Measurements from ENCODE around the gene OR2AG1. TPM values are rescaled to one million over a fixed set of nuclear protein-coding genes. Genes with fewer than 3 reads are reported as not detected.

Gene OR2AG1
- total RNA-seq, 1 experiment from 2014 or later, result not detected

GRCh38 chr11:6747097-6747668 lies 35.6 kb upstream of the OR2AG1 start:
- Mint-ChIP-seq H3K4me3 (ENCODE audit: unreplicated experiment) (no peak overlapping the region), H3K27ac (ENCODE audit: low read depth, unreplicated experiment) (no peak overlapping the region), H3K27me3 (ENCODE audit: insufficient read depth, unreplicated experiment) (peaks cover 25% of the 10 kb centered on the region), H3K9me3 (ENCODE audit: unreplicated experiment) (no peaks in the 10 kb centered on the region), H3K36me3 (ENCODE audit: insufficient read depth, unreplicated experiment) (no peaks in the 10 kb centered on the region), H3K4me1 (ENCODE audit: insufficient read depth, unreplicated experiment) (no peaks in the 10 kb centered on the region)
- no peak for TF ChIP-seq CTCF (IDR thresholded peaks at IDR 0.05; ENCODE audit: unreplicated experiment)
- intact Hi-C loops (cut with micrococcal nuclease), result no loop called here
- no TSS peak for BruUV-seq (replicated peaks)
- POLR2A ChIA-PET, result no interaction called here
- CTCF ChIA-PET, result interaction anchor here (0.7 to 6.5 kb wide), 5 partner anchors 9 to 827 kb away, joined by 3 to 73 read pairs (median 4); no protein-coding TSS in a partner anchor
- DNase-seq (ENCODE audit: unreplicated experiment), result no peak

DNA sequence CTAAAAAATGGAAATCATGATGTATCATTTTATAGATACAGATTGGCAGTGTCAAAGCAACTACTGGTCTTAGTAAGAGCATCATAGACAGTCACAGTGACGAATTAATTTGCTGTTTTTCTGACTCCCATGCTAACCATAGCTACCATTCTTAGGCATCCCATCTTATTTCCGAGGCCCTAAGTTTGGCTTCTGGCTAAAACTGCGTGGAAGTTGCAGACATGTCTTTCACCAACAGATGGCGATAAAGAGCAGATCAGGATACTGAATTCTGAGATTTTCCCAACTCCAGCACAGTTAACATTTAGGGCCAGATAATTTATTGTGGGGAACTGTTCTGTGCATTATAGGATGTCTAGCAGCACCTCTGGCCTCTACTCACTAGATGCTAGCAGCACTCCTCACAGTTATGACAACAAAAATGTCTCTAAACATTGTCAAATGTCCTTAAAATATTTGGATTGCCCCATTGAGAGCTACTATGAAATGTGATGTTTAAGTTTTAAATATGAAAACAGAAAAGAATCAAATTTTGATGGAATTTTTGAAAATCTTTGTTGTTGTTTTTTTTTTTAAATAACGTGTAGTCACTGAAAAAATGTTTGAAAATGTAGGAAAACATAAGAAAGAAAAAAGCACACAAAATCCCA lies 27.4 kb upstream of the OR2AG1 start:
- H3K4me1 Mint-ChIP-seq (ENCODE audit: insufficient read depth, unreplicated experiment), result no peaks in the 10 kb centered on the region
- H3K27ac Mint-ChIP-seq (ENCODE audit: low read depth, unreplicated experiment), result no peak overlapping the region
- peaks cover 11% of the 10 kb centered on the region for H3K27me3 Mint-ChIP-seq (ENCODE audit: insufficient read depth, unreplicated experiment)
- no peaks in the 10 kb centered on the region for H3K36me3 Mint-ChIP-seq (ENCODE audit: insufficient read depth, unreplicated experiment)
- BruUV-seq (replicated peaks), result no TSS peak
- intact Hi-C loops (cut with micrococcal nuclease), result loop anchor here (5.0 kb wide), 1 partner anchor 223 kb away; no protein-coding TSS in a partner anchor
- peak; percentile 58 for DNase-seq (ENCODE audit: unreplicated experiment)
- TF ChIP-seq CTCF (IDR thresholded peaks at IDR 0.05; ENCODE audit: unreplicated experiment), result peak; percentile 79
- H3K9me3 Mint-ChIP-seq (ENCODE audit: unreplicated experiment), result no peaks in the 10 kb centered on the region
- H3K4me3 Mint-ChIP-seq (ENCODE audit: unreplicated experiment), result no peak overlapping the region
- POLR2A ChIA-PET, result no interaction called here
- CTCF ChIA-PET, result interaction anchor here (0.5 to 7.9 kb wide), 70 partner anchors 9 to 992 kb away, joined by 3 to 96 read pairs (median 4); partner anchors contain the start of genes OR10A2, OR2AG1 and OR2AG2

DNA sequence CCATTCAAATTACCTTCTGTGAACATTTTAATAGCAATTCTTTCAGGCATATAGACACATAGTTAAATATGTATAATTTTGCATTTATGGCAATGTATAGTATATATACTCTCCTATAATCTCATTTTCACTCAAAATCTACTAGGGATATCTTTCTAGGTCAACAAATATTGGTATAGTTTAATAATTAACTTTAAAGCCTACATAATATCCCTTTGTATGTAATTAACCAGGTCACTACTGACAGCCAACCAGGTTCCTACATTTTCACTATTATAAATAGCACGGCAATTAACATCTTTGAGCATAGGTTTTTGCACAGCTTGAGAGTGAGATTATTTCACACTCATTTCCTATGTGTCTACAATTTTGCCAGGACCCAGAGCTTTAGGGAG lies 26.9 kb upstream of the OR2AG1 start:
- H3K4me3 Mint-ChIP-seq (ENCODE audit: unreplicated experiment), result no peak overlapping the region
- CTCF ChIA-PET, result interaction anchor here (0.6 to 7.9 kb wide), 39 partner anchors 9 to 992 kb away, joined by 3 to 96 read pairs (median 5); partner anchors contain the start of genes OR2AG1 and OR2AG2
- intact Hi-C loops (cut with micrococcal nuclease), result loop anchor here (5.0 kb wide), 1 partner anchor 224 kb away; no protein-coding TSS in a partner anchor
- no TSS peak for BruUV-seq (replicated peaks)
- no peak overlapping the region for H3K27ac Mint-ChIP-seq (ENCODE audit: low read depth, unreplicated experiment)
- H3K4me1 Mint-ChIP-seq (ENCODE audit: insufficient read depth, unreplicated experiment), result no peaks in the 10 kb centered on the region
- no peaks in the 10 kb centered on the region for H3K9me3 Mint-ChIP-seq (ENCODE audit: unreplicated experiment)
- POLR2A ChIA-PET, result no interaction called here
- H3K36me3 Mint-ChIP-seq (ENCODE audit: insufficient read depth, unreplicated experiment), result no peaks in the 10 kb centered on the region
- H3K27me3 Mint-ChIP-seq (ENCODE audit: insufficient read depth, unreplicated experiment), result peaks cover 6% of the 10 kb centered on the region
- TF ChIP-seq CTCF (IDR thresholded peaks at IDR 0.05; ENCODE audit: unreplicated experiment), result no peak
- no peak for DNase-seq (ENCODE audit: unreplicated experiment)

DNA sequence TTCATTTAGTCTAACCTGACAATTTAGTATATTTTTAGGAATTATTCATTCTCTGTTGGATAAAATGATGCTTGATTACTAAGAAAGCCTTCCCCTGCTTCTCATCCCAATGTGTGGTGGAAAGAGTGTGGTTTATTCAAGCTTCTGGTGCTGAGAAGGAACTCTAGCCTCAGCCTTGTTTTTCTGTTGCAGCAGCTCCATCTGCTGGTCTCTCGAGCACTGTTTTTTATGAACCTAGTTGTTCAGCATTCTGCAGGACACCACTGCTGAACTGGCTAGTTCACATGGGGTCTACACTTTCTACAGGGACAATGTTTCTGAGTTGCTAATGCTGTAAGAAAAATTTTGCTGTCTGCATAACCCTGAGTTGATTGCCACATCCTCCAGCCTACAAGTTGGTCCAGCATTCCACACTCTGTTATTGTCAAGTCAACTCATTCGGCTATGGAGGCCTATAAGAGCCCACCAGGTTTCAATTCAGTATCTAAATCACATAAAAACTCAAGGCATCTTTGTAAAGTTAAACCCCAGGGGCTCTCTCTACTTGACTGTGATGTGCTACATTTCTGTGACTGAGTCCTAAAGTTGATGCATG lies 25.4 kb upstream of the OR2AG1 start:
- H3K4me3 Mint-ChIP-seq (ENCODE audit: unreplicated experiment), result no peak overlapping the region
- TF ChIP-seq CTCF (IDR thresholded peaks at IDR 0.05; ENCODE audit: unreplicated experiment), result peak; percentile 49
- POLR2A ChIA-PET, result no interaction called here
- no peaks in the 10 kb centered on the region for H3K36me3 Mint-ChIP-seq (ENCODE audit: insufficient read depth, unreplicated experiment)
- peaks cover 4% of the 10 kb centered on the region for H3K9me3 Mint-ChIP-seq (ENCODE audit: unreplicated experiment)
- no peaks in the 10 kb centered on the region for H3K27me3 Mint-ChIP-seq (ENCODE audit: insufficient read depth, unreplicated experiment)
- peak; percentile 55 for DNase-seq (ENCODE audit: unreplicated experiment)
- H3K27ac Mint-ChIP-seq (ENCODE audit: low read depth, unreplicated experiment), result no peak overlapping the region
- CTCF ChIA-PET, result interaction anchor here (0.5 to 7.9 kb wide), 22 partner anchors 9 to 856 kb away, joined by 3 to 96 read pairs (median 4); partner anchors contain the start of genes HPX, OR10A4 and OR2AG2
- intact Hi-C loops (cut with micrococcal nuclease), result loop anchor here (1.0 to 5.0 kb wide), 2 partner anchors 54 to 225 kb away; no protein-coding TSS in a partner anchor
- no peaks in the 10 kb centered on the region for H3K4me1 Mint-ChIP-seq (ENCODE audit: insufficient read depth, unreplicated experiment)
- no TSS peak for BruUV-seq (replicated peaks)
